ENCODE data around the gene TSR3.

TSR3 gene

GRCh38 chr16:1354815-1355540 is 3.3 kb upstream of the TSR3 start:
- Histone ChIP-seq H3K4me3 (replicated peaks; ENCODE audit: low read depth, low read length) (no peak overlapping the region), H3K27me3 (replicated peaks; ENCODE audit: control insufficient read depth, insufficient read depth, low read length) (no peaks in the 10 kb centered on the region), H3K36me3 (ENCODE audit: control insufficient read depth, insufficient read depth, low read length) (no peaks in the 10 kb centered on the region; the same call in 1 of the 2 replicates)
- DNase-seq (ENCODE audit: extremely low read depth, insufficient read length), result no peak
- TF ChIP-seq, protein P1, sequence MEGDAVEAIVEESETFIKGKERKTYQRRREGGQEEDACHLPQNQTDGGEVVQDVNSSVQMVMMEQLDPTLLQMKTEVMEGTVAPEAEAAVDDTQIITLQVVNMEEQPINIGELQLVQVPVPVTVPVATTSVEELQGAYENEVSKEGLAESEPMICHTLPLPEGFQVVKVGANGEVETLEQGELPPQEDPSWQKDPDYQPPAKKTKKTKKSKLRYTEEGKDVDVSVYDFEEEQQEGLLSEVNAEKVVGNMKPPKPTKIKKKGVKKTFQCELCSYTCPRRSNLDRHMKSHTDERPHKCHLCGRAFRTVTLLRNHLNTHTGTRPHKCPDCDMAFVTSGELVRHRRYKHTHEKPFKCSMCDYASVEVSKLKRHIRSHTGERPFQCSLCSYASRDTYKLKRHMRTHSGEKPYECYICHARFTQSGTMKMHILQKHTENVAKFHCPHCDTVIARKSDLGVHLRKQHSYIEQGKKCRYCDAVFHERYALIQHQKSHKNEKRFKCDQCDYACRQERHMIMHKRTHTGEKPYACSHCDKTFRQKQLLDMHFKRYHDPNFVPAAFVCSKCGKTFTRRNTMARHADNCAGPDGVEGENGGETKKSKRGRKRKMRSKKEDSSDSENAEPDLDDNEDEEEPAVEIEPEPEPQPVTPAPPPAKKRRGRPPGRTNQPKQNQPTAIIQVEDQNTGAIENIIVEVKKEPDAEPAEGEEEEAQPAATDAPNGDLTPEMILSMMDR (IDR thresholded peaks at IDR 0.05; ENCODE audit: insufficient read depth, low read length, poor library complexity, severe bottlenecking), result no peak

GRCh38 chr16:1351215-1351581 is 480 bp downstream of the TSR3 start:
- H3K36me3 ChIP-seq (ENCODE audit: control insufficient read depth, insufficient read depth, low read length), result peaks cover 5% of the 10 kb centered on the region
- H3K4me3 ChIP-seq (replicated peaks; ENCODE audit: low read depth, low read length), result peak overlapping the region; percentile 77
- H3K27me3 ChIP-seq (replicated peaks; ENCODE audit: control insufficient read depth, insufficient read depth, low read length), result no peaks in the 10 kb centered on the region
- TF ChIP-seq, protein P1 (IDR thresholded peaks at IDR 0.05; ENCODE audit: insufficient read depth, low read length, poor library complexity, severe bottlenecking), result no peak
- DNase-seq (ENCODE audit: extremely low read depth, insufficient read length), result no peak

- TF ChIP-seq, protein P1 (IDR thresholded peaks at IDR 0.05; ENCODE audit: insufficient read depth, low read length, poor library complexity, severe bottlenecking), result no peak
- Histone ChIP-seq H3K36me3 (ENCODE audit: control insufficient read depth, insufficient read depth, low read length) (peaks cover 5% of the 10 kb centered on the region), H3K27me3 (replicated peaks; ENCODE audit: control insufficient read depth, insufficient read depth, low read length) (no peaks in the 10 kb centered on the region), H3K4me3 (replicated peaks; ENCODE audit: low read depth, low read length) (peak overlapping the region; percentile 77)
- DNase-seq (ENCODE audit: extremely low read depth, insufficient read length), result no peak
Observed at GRCh38 chr16:1350691-1351090, 987 bp downstream of the TSR3 start.

GRCh38 chr16:1349951-1350350 is 1.7 kb downstream of the TSR3 start:
- Histone ChIP-seq H3K27me3 (replicated peaks; ENCODE audit: control insufficient read depth, insufficient read depth, low read length) (no peaks in the 10 kb centered on the region), H3K4me3 (replicated peaks; ENCODE audit: low read depth, low read length) (no peak overlapping the region), H3K36me3 (ENCODE audit: control insufficient read depth, insufficient read depth, low read length) (peaks cover 5% of the 10 kb centered on the region)
- DNase-seq (ENCODE audit: extremely low read depth, insufficient read length), result no peak
- TF ChIP-seq, protein P1 (IDR thresholded peaks at IDR 0.05; ENCODE audit: insufficient read depth, low read length, poor library complexity, severe bottlenecking), result no peak

DNA sequence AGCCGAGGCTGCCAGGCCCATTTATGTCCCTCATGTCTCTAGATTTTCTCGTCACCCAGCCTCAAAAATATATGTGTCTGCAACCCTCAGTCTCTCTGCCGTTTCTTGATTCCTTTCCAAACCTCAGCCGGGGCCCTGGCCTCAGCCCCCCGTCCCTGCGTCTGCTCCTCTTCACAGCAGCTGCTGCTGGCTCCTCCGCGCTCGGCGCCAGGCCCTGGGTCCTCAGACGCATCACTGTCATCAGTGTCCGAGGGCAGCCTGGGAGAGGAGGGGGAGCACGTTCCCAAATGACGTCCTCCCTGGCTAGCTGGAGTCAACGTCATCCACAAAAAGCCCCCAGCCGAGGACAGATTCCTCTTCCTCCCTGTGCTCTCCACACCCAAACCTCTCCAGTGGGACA is 2.3 kb downstream of the TSR3 start:
- Histone ChIP-seq H3K4me3 (replicated peaks; ENCODE audit: low read depth, low read length) (no peak overlapping the region), H3K27me3 (replicated peaks; ENCODE audit: control insufficient read depth, insufficient read depth, low read length) (no peaks in the 10 kb centered on the region), H3K36me3 (ENCODE audit: control insufficient read depth, insufficient read depth, low read length) (peaks cover 5% of the 10 kb centered on the region)
- no peak for DNase-seq (ENCODE audit: extremely low read depth, insufficient read length)
- TF ChIP-seq, protein P1 (IDR thresholded peaks at IDR 0.05; ENCODE audit: insufficient read depth, low read length, poor library complexity, severe bottlenecking), result no peak

DNA sequence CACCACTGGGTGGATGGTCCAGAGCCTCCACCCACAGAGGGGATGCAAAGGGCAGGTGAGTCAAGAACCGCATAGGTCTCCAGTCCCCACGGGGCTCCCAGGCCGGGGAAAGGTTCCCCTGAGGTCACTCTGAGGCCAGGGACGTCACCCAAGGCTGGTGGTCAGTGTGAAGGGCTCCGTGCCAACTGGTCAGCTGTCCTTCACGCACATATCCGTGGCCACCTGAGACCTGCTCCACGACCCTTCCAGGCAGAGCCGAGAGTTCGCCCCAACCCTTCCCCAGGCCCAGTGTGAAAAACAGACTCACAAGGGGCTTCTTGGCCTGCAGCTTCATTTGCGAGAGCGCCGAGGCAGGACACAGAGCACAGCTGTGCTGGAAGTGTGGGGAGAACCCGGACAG is 2.8 kb downstream of the TSR3 start:
- TF ChIP-seq, protein P1 (IDR thresholded peaks at IDR 0.05; ENCODE audit: insufficient read depth, low read length, poor library complexity, severe bottlenecking), result no peak
- Histone ChIP-seq H3K36me3 (ENCODE audit: control insufficient read depth, insufficient read depth, low read length) (peaks cover 5% of the 10 kb centered on the region), H3K4me3 (replicated peaks; ENCODE audit: low read depth, low read length) (no peak overlapping the region), H3K27me3 (replicated peaks; ENCODE audit: control insufficient read depth, insufficient read depth, low read length) (no peaks in the 10 kb centered on the region)
- DNase-seq (ENCODE audit: extremely low read depth, insufficient read length), result no peak

Measured in GM06990 (cell line).